C4-2B (cell line): Measurements from ENCODE around the gene ARHGEF25.

Experiments
- H3K27ac ChIP-seq: fragments of 450-650 bp; 2 replicates; pipeline ENCODE4 v1.5.1; 2017
- CTCF ChIP-seq: fragments of 450-650 bp; conservative IDR thresholded peaks from 2 replicates; pipeline ENCODE4 v1.5.1; 2017; ENCODE audit warnings: mild to moderate bottlenecking
- ZFX ChIP-seq: fragments of 450-650 bp; IDR thresholded peaks from 2 replicates; pipeline ENCODE4 v1.6.1; 2017

The ARHGEF25 gene

GRCh38 chr12:57593187-57593586 is 18.0 kb upstream of the ARHGEF25 start:
- TF ChIP-seq ZFX = no peak
- no peak for TF ChIP-seq CTCF
- H3K27ac ChIP-seq = no peak overlapping the region

GRCh38 chr12:57600395-57600794 is 10.8 kb upstream of the ARHGEF25 start:
- TF ChIP-seq CTCF = no peak
- TF ChIP-seq ZFX = no peak

GRCh38 chr12:57602544-57602943 is 8.7 kb upstream of the ARHGEF25 start:
- H3K27ac ChIP-seq = no peak overlapping the region
- TF ChIP-seq CTCF (no peak), ZFX (no peak)

More at GRCh38 chr12:57600395-57600794, 10.8 kb upstream of the ARHGEF25 start:
- H3K27ac ChIP-seq = no peak overlapping the region

- no peak overlapping the region for H3K27ac ChIP-seq
- TF ChIP-seq ZFX (no peak), CTCF (no peak)
Observed at GRCh38 chr12:57603324-57603723, 7.9 kb upstream of the ARHGEF25 start.

GRCh38 chr12:57603815-57604453 is 7.3 kb upstream of the ARHGEF25 start:
- H3K27ac ChIP-seq = no peak overlapping the region
- TF ChIP-seq CTCF (no peak), ZFX (no peak)

- no peak within 1 kb of the TSS for H3K27ac ChIP-seq
- no peak for TF ChIP-seq CTCF
- TF ChIP-seq ZFX = no peak
Observed at GRCh38 chr12:57604454-57604991, 6.7 kb upstream of the ARHGEF25 start, which contains the start of gene DTX3. TSS of gene DTX3 (plus strand) at chr12:57604824. CDS start at chr12:57606518, 1,694 bp downstream.

- TF ChIP-seq ZFX (no peak), CTCF (no peak)
- H3K27ac ChIP-seq = no peak overlapping the region
Observed at GRCh38 chr12:57604992-57605810, 6.0 kb upstream of the ARHGEF25 start.
